HEK293T (cell line): Measurements from ENCODE around the gene PRAMEF8.
"Not testable (repeated sequence)": the region's sequence is repeated elsewhere in the genome, so short reads cannot be mapped to it uniquely, and the experiment has no call there.

Source experiments
- CTCF ChIA-PET: fragments of 350-600 bp; formaldehyde crosslinking; extraction: SDS; loops from one replicate; lab custom pipeline; 2021; ENCODE audit warnings: antibody characterized with exemption, inconsistent platforms; lab: Yijun Ruan, JAX
- POLR2A ChIA-PET: fragments of 350-600 bp; formaldehyde crosslinking; extraction: SDS; loops from one replicate; lab custom pipeline; 2020; ENCODE audit warnings: antibody characterized with exemption, inconsistent platforms; lab: Yijun Ruan, JAX
- DNase-seq: peaks from one replicate; pipeline ENCODE4 v3.0.0; 2012; ENCODE audit warnings: mixed read lengths; ENCODE audit errors: extremely low spot score

The PRAMEF8 gene

GRCh38 chr1:13285037-13285436 is at the start of gene PRAMEF8:
PRAMEF8 (minus strand) TSS chr1:13285137; CDS start chr1:13284091, 1,046 bp downstream.
- POLR2A ChIA-PET, DNase-seq, CTCF ChIA-PET: not testable (repeated sequence)

- POLR2A ChIA-PET, DNase-seq, CTCF ChIA-PET: not testable (repeated sequence)
Measured at GRCh38 chr1:13315281-13315680, 30.3 kb upstream of the PRAMEF8 start, which contains the start of gene PRAMEF15. PRAMEF15 (plus strand) TSS chr1:13315581; CDS start chr1:13318408, 2,827 bp downstream.

GRCh38 chr1:13303239-13303638 is 18.3 kb upstream of the PRAMEF8 start, which contains the start of gene PRAMEF33:
PRAMEF33 (plus strand) TSS chr1:13303539; CDS start chr1:13305955, 2,416 bp downstream.
- DNase-seq, POLR2A ChIA-PET, CTCF ChIA-PET: not testable (repeated sequence)

GRCh38 chr1:13302197-13302596 is 17.3 kb upstream of the PRAMEF8 start:
- CTCF ChIA-PET, POLR2A ChIA-PET, DNase-seq: not testable (repeated sequence)

- POLR2A ChIA-PET, CTCF ChIA-PET, DNase-seq: not testable (repeated sequence)
Measured at GRCh38 chr1:13298699-13299098, 13.8 kb upstream of the PRAMEF8 start.

GRCh38 chr1:13297216-13297931 is 12.4 kb upstream of the PRAMEF8 start:
- CTCF ChIA-PET, POLR2A ChIA-PET, DNase-seq: not testable (repeated sequence)

GRCh38 chr1:13289030-13289429 is 4.1 kb upstream of the PRAMEF8 start:
- CTCF ChIA-PET, POLR2A ChIA-PET, DNase-seq: not testable (repeated sequence)

GRCh38 chr1:13279617-13280016 is 5.3 kb downstream of the PRAMEF8 start:
- CTCF ChIA-PET, DNase-seq, POLR2A ChIA-PET: not testable (repeated sequence)

GRCh38 chr1:13277016-13277415 is 7.9 kb downstream of the PRAMEF8 start:
- DNase-seq = not testable (repeated sequence)

GRCh38 chr1:13265124-13265523 is 19.8 kb downstream of the PRAMEF8 start:
- POLR2A ChIA-PET, CTCF ChIA-PET, DNase-seq: not testable (repeated sequence)

More at GRCh38 chr1:13277016-13277415, 7.9 kb downstream of the PRAMEF8 start:
- CTCF ChIA-PET, POLR2A ChIA-PET: not testable (repeated sequence)

GRCh38 chr1:13253898-13254297 is 31.0 kb downstream of the PRAMEF8 start, which contains the start of gene PRAMEF5:
PRAMEF5 (plus strand) TSS chr1:13254198; CDS start chr1:13259269, 5,071 bp downstream.
- POLR2A ChIA-PET, CTCF ChIA-PET: not testable (repeated sequence)

GRCh38 chr1:13247122-13247521 is 37.8 kb downstream of the PRAMEF8 start:
- POLR2A ChIA-PET = not testable (repeated sequence)

More at GRCh38 chr1:13253898-13254297, 31.0 kb downstream of the PRAMEF8 start, which contains the start of gene PRAMEF5:
- not testable (repeated sequence) for DNase-seq

GRCh38 chr1:13246554-13246871 is 38.4 kb downstream of the PRAMEF8 start:
- CTCF ChIA-PET, POLR2A ChIA-PET, DNase-seq: not testable (repeated sequence)

More at GRCh38 chr1:13247122-13247521, 37.8 kb downstream of the PRAMEF8 start:
- CTCF ChIA-PET = interaction anchor here (0.6 kb wide), 1 partner anchor 1112 kb away, joined by 3 read pairs; no protein-coding TSS in a partner anchor
- not testable (repeated sequence) for DNase-seq

- DNase-seq, CTCF ChIA-PET, POLR2A ChIA-PET: not testable (repeated sequence)
Measured at GRCh38 chr1:13245841-13246553, 38.9 kb downstream of the PRAMEF8 start.

GRCh38 chr1:13243536-13244263 is 41.2 kb downstream of the PRAMEF8 start:
- POLR2A ChIA-PET, DNase-seq, CTCF ChIA-PET: not testable (repeated sequence)

GRCh38 chr1:13239633-13240032 is 45.3 kb downstream of the PRAMEF8 start:
- CTCF ChIA-PET, DNase-seq, POLR2A ChIA-PET: not testable (repeated sequence)

GRCh38 chr1:13237572-13237971 is 47.4 kb downstream of the PRAMEF8 start:
- POLR2A ChIA-PET, DNase-seq, CTCF ChIA-PET: not testable (repeated sequence)

- DNase-seq, CTCF ChIA-PET, POLR2A ChIA-PET: not testable (repeated sequence)
Measured at GRCh38 chr1:13234057-13234456, 50.9 kb downstream of the PRAMEF8 start.
